ENCODE measurements around the gene SFTPB.

GRCh38 chr2:85635636-85636035 lies 32.4 kb downstream of the SFTPB start:
- TF ChIP-seq CTCF (IDR thresholded peaks at IDR 0.05) (no peak), POLR2A (IDR thresholded peaks at IDR 0.05) (no peak)
